HepG2 (cell line): ENCODE results near the gene VPS13C. TPM values are rescaled to one million over a fixed set of nuclear protein-coding genes. Genes with fewer than 3 reads are reported as not detected.
A peak's percentile ranks its signal among the peaks of the same experiment; 100 is the strongest.

Experiments
- ARNT ChIP-seq: fragments of 450-650 bp; IDR thresholded peaks from 2 replicates; pipeline ENCODE4 v1.6.1; 2017
- BORCS8-MEF2B ChIP-seq: sonication (generic); formaldehyde crosslinking; IDR thresholded peaks from 2 replicates; pipeline ENCODE4 v1.8.0; 2022; ENCODE audit warnings: mild to moderate bottlenecking, missing genetic modification reagents
- CENPBD1 ChIP-seq: sonication (generic); formaldehyde crosslinking; IDR thresholded peaks from 2 replicates; pipeline ENCODE4 v1.8.0; 2022; ENCODE audit warnings: missing genetic modification reagents, low read depth, mild to moderate bottlenecking, borderline replicate concordance
- FOSL1 ChIP-seq: sonication (generic); formaldehyde crosslinking; IDR thresholded peaks from 2 replicates; pipeline ENCODE4 v1.9.0; 2021; ENCODE audit warnings: missing genetic modification reagents, borderline replicate concordance
- FOXA1 ChIP-seq, 2 experiments: fragments of 450-650 bp in 1 of 2; sonication (generic) in 1 of 2; formaldehyde crosslinking in 1 of 2; IDR thresholded peaks; 2 replicates each; pipeline versions ENCODE4 v1.4.0 to v1.6.1; 2016 to 2020; ENCODE audit warnings: missing genetic modification reagents in 1 of 2
- FOXK1 ChIP-seq: sonication (generic); formaldehyde crosslinking; IDR thresholded peaks from 2 replicates; pipeline ENCODE4 v1.4.0; 2020; ENCODE audit warnings: low read depth, missing genetic modification reagents, borderline replicate concordance
- GATAD1 ChIP-seq: IDR thresholded peaks from 2 replicates; pipeline ENCODE4 v1.6.1; 2016; ENCODE audit warnings: missing genetic modification reagents, missing compliant biosample characterization
- HMGXB4 ChIP-seq, 2 experiments: sonication (generic) in 1 of 2; formaldehyde crosslinking in 1 of 2; IDR thresholded peaks; 2 replicates each; pipeline versions ENCODE4 v1.4.0 to v1.6.1; 2018 to 2020; ENCODE audit warnings: missing genetic modification reagents in 2 of 2, borderline replicate concordance in 1 of 2, low read depth in 1 of 2, mild to moderate bottlenecking in 1 of 2, missing biosample characterization in 1 of 2
- HNF4A ChIP-seq: sonication (generic); formaldehyde crosslinking; IDR thresholded peaks from 2 replicates; pipeline ENCODE4 v1.4.0; 2020; ENCODE audit warnings: missing genetic modification reagents
- RBAK ChIP-seq: sonication (generic); formaldehyde crosslinking; IDR thresholded peaks from 2 replicates; pipeline ENCODE4 v1.5.1; 2020; ENCODE audit warnings: mild to moderate bottlenecking, missing genetic modification reagents
- SAP130 ChIP-seq: IDR thresholded peaks from 2 replicates; pipeline ENCODE4 v1.6.1; 2016; ENCODE audit warnings: low read depth
- SCMH1 ChIP-seq: sonication (generic); formaldehyde crosslinking; IDR thresholded peaks from 2 replicates; pipeline ENCODE4 v1.9.0; 2021; ENCODE audit warnings: missing genetic modification reagents, mild to moderate bottlenecking, borderline replicate concordance
- SKI ChIP-seq: fragments of 450-650 bp; IDR thresholded peaks from one replicate; pipeline ENCODE4 v1.6.1; 2018; ENCODE audit warnings: mild to moderate bottlenecking; ENCODE audit not compliant: partially characterized antibody
- SMC3 ChIP-seq: IDR thresholded peaks from 2 replicates; pipeline ENCODE4 v1.6.1; 2011; ENCODE audit warnings: low read length, improper control_type of control experiment
- TCF7L2 ChIP-seq: IDR thresholded peaks from 2 replicates; pipeline ENCODE4 v1.6.1; 2011; ENCODE audit warnings: mild to moderate bottlenecking, low read depth, low read length, moderate library complexity
- ZBTB42 ChIP-seq: sonication (generic); formaldehyde crosslinking; IDR thresholded peaks from 2 replicates; pipeline ENCODE4 v1.5.0; 2020; ENCODE audit warnings: mild to moderate bottlenecking, missing genetic modification reagents
- ZFP37 ChIP-seq: sonication (generic); formaldehyde crosslinking; IDR thresholded peaks from 2 replicates; pipeline ENCODE4 v1.4.0; 2020; ENCODE audit warnings: missing genetic modification reagents, borderline replicate concordance
- ZMAT5 ChIP-seq: sonication (generic); formaldehyde crosslinking; IDR thresholded peaks from 2 replicates; pipeline ENCODE4 v1.5.0; 2020; ENCODE audit warnings: mild to moderate bottlenecking, low read depth, missing genetic modification reagents, borderline replicate concordance
- ZNF136 ChIP-seq: sonication (generic); formaldehyde crosslinking; IDR thresholded peaks from 2 replicates; pipeline ENCODE4 v1.8.1; 2022; ENCODE audit warnings: low read depth, mild to moderate bottlenecking, moderate library complexity, missing genetic modification reagents
- ZNF224 ChIP-seq: sonication (generic); formaldehyde crosslinking; IDR thresholded peaks from 2 replicates; pipeline ENCODE4 v1.5.0; 2020; ENCODE audit warnings: mild to moderate bottlenecking, missing genetic modification reagents
- ZNF761 ChIP-seq: sonication (generic); formaldehyde crosslinking; conservative IDR thresholded peaks from 2 replicates; pipeline ENCODE4 v1.4.0; 2020; ENCODE audit warnings: mild to moderate bottlenecking, missing genetic modification reagents
- ZNF792 ChIP-seq: IDR thresholded peaks from 2 replicates; pipeline ENCODE4 v1.6.1; 2016
- polyA plus RNA-seq, 8 experiments: library from polyadenylated mRNA; depleted of rRNA in 3 of 8; stranded (reverse) in 7 of 8; unstranded in 1 of 8; fragments of >200 nt; fragmentation: Illumina TruSeq in 4 of 8; extraction: Trizol in 4 of 8; gene quantifications; 2 replicates each; pipeline versions ENCODE4 v1.2.1 to v1.2.3, GENCODE V29; 2011 to 2016; ENCODE audit warnings: low read depth in 4 of 8, missing spikeins in 1 of 8, mixed read lengths in 1 of 8; ENCODE audit not compliant: insufficient read depth in 1 of 8
- total RNA-seq, 5 experiments: library from RNA; depleted of rRNA; stranded (reverse); fragments of >200 nt; fragmentation: Illumina TruSeq; extraction: Trizol; gene quantifications; 2 replicates each; pipeline ENCODE4 v1.2.3, GENCODE V29; 2016; ENCODE audit warnings: low read depth in 1 of 5
- TF ChIP-seq, protein P1 (sequence below): sonication (generic); formaldehyde crosslinking; IDR thresholded peaks from 2 replicates; pipeline ENCODE4 v1.8.1; 2023; ENCODE audit warnings: mild to moderate bottlenecking, moderate library complexity, missing genetic modification reagents
- TF ChIP-seq, protein P2 (sequence below): sonication (generic); formaldehyde crosslinking; IDR thresholded peaks from 2 replicates; pipeline ENCODE4 v1.4.0; 2020; ENCODE audit warnings: missing genetic modification reagents

The VPS13C gene
- total and polyA plus RNA-seq, 2 of the 13 experiments (the other 11 are each of a cell fraction or from before 2014, with no cell fraction given), result 10.9 to 26.8 TPM

DNA sequence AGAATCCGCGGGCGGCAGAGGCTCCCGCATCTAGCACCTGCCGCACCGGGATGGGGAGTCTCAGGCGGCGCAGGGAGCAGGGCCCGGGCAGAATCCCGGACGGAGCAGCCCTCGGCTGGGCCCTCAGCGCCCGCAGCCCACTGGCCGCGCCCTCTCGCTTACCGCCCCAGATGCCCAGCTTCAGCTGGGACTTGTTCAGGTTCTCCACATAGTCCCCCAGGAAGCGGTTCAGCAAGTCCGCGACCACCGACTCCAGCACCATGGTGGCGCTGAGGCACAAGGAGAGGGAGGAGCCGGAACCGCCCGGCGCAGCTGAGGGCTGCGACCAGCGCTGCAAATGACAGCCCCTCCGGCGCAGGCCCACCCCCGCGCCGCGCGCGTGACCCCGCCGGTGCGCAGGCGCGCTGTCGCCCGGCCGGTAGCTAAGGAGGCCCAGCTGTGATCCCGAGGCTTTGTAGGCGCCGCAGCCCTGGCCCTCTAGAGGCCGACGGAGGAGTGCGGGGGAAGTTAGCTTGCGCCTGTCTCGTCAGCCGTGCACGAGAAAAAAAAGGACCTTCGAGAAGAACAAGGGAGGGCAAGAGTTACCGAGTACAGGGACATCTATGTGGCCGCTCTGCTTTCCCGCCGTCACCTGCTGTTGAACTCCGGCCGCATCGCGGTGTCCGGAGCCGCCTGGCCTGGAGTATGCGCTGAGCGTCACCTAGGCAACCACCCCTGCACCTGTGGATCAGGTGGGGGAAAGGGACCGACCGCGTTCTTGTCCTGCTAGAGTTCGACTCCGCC is at the start of gene VPS13C (continued):
- no peak for TF ChIP-seq FOSL1 (CRISPR knock-in tag)
- TF ChIP-seq SMC3, result no peak
- no peak for TF ChIP-seq RBAK
- TF ChIP-seq CENPBD1 (CRISPR knock-in tag), result no peak
- no peak for TF ChIP-seq SCMH1 (CRISPR knock-in tag)
- TF ChIP-seq BORCS8-MEF2B, result no peak
- TF ChIP-seq ZNF792 (CRISPR knock-in tag), result peak; percentile 48; the same call in 1 of the 2 replicates
- TF ChIP-seq ZFP37 (CRISPR knock-in tag), result no peak
- TF ChIP-seq, protein P1, sequence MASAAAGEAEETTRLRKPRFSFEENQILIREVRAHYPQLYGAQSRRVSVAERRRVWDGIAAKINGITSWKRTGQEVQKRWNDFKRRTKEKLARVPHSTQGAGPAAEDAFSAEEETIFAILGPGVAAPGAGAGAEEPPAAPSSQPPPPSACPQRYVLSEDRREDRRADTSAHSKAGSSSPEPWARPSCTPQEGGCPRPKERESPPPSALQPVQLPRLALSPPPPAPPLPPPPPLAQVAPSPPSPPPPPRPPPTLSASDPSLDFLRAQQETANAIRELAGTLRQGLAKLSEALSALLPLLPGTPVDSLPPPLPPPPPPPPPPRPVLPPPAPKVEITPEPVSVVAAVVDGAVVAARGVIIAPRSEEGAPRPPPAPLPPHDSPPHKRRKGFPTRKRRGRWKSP (CRISPR knock-in tag), result peak; percentile 99
- no peak for TF ChIP-seq ZNF136 (CRISPR knock-in tag)
- TF ChIP-seq, protein P2, sequence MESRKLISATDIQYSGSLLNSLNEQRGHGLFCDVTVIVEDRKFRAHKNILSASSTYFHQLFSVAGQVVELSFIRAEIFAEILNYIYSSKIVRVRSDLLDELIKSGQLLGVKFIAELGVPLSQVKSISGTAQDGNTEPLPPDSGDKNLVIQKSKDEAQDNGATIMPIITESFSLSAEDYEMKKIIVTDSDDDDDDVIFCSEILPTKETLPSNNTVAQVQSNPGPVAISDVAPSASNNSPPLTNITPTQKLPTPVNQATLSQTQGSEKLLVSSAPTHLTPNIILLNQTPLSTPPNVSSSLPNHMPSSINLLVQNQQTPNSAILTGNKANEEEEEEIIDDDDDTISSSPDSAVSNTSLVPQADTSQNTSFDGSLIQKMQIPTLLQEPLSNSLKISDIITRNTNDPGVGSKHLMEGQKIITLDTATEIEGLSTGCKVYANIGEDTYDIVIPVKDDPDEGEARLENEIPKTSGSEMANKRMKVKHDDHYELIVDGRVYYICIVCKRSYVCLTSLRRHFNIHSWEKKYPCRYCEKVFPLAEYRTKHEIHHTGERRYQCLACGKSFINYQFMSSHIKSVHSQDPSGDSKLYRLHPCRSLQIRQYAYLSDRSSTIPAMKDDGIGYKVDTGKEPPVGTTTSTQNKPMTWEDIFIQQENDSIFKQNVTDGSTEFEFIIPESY (CRISPR knock-in tag), result no peak
- TF ChIP-seq ZNF761 (CRISPR knock-in tag), result peak; percentile 90
- TF ChIP-seq ZBTB42, result no peak
- TF ChIP-seq SKI, result peak; percentile 63
- TF ChIP-seq TCF7L2, result no peak
- no peak for TF ChIP-seq ZMAT5 (CRISPR knock-in tag)
- peak; percentile 86 to 90; a peak in 3 of 4 replicates for TF ChIP-seq HMGXB4 (CRISPR knock-in tag; IDR thresholded peaks at IDR 0.05; ENCODE audit: borderline replicate concordance in 1 of 2, low read depth in 1 of 2)
- TF ChIP-seq ARNT, result no peak
- TF ChIP-seq FOXA1 (IDR thresholded peaks at IDR 0.05), result no peak
- TF ChIP-seq FOXA1 (CRISPR knock-in tag; IDR thresholded peaks at IDR 0.05), result no peak
- peak; percentile 82; the same call in 1 of the 2 replicates for TF ChIP-seq ZNF224 (CRISPR knock-in tag)
- 0 out of 2 replicates have a peak, but pooled peaks have one; percentile 36 for TF ChIP-seq HNF4A (CRISPR knock-in tag)
- peak; percentile 66; the same call in 1 of the 2 replicates for TF ChIP-seq GATAD1
- TF ChIP-seq FOXK1 (CRISPR knock-in tag), result peak; percentile 12; the same call in 1 of the 2 replicates
- peak; percentile 95 for TF ChIP-seq SAP130 (CRISPR knock-in tag)
